GM10847 (cell line): ENCODE results near the gene GID8.

ENCODE experiments used
- POLR2A ChIP-seq: IDR thresholded peaks from 2 replicates; pipeline ENCODE4 v1.6.1; 2011; ENCODE audit not compliant: insufficient read length; ENCODE audit errors: extremely low read depth

The GID8 gene

DNA sequence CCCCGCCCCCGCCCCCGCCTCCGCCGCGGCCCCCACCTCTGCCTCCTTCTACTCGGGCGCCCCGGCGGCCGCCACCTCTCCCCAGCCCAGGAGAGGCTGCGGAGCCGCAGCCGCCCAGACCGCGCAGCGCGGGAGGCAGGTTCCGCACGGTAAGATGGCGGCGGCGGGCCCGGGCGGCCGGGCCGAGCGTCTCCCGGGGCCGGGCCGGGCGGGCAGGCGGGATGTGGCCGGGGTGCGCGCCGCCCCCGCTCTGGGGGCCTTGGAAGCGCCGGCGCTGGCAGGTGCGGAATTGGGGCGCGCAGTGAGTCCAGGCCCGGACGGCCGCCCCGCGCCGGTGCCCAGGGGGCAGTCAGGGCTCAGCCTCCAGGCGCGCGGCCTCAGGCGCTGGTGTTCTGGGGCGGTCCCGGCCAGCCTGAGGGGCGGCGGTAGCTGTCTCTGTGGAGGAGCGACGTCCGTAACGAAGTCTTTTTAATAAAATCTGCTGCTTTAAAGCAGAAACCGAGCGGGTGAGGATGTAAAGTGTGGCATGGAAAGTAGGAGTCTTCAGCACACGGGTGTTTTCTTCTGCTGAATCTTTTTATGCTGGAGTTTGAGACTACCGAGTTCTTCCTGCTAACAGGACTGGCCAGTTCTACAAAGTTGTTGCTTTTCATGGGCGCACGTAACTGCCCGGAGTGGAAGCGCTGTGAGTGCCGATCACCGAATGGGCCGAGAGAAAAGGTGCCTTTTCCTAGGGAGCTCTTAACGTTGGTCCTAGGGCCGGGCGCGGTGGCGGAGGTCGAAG, at the start of gene GID8:
GID8 (plus strand) TSS at position 43 of the 784 bp plus-strand sequence. CDS start 3,356 bp downstream, outside the sequence.
- TF ChIP-seq POLR2A, result peak; percentile 8

- TF ChIP-seq POLR2A, result no peak
Observed at GRCh38 chr20:62888406-62888805, 49.5 kb upstream of the GID8 start.

- no peak for TF ChIP-seq POLR2A
Observed at GRCh38 chr20:62888910-62889309, 49.0 kb upstream of the GID8 start.

DNA sequence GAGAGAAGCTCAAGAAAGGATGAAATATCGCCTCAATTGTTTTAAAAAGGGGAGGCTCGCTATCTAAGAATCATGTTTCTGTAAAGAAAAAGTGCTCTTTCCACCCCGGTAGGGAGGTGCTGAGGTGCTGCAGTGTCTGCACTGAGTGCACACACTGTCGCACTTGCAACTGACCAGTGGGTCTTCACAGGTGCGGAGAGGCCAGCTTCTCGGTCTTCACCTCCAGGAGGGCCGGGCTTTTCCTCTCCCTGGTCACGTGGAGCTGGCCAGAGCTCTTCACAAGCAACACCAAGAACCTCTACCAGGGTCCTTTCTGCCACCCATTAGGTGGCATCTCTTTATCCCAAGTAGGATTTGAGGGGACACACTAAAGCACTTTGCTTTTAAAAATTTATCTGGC, 48.5 kb upstream of the GID8 start:
- no peak for TF ChIP-seq POLR2A

DNA sequence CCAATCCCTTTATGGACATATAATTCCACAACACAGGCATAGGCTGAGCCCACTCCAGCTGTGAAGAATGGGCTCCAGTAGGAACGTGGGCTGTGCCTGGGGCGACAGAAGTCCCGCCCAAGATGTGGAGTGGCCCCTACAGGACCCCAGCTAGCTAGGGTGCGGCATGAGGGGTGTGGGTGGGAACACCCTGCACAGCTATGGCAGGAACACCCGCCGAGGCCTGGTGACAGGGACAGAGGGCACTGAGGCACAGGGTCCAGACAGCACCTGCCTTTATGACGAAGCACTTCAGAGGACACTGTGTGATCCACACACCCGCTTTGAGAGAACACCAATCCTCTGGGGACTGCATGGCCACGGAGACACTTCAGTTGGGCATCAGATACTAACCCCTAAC, 48.1 kb upstream of the GID8 start:
- TF ChIP-seq POLR2A, result no peak

DNA sequence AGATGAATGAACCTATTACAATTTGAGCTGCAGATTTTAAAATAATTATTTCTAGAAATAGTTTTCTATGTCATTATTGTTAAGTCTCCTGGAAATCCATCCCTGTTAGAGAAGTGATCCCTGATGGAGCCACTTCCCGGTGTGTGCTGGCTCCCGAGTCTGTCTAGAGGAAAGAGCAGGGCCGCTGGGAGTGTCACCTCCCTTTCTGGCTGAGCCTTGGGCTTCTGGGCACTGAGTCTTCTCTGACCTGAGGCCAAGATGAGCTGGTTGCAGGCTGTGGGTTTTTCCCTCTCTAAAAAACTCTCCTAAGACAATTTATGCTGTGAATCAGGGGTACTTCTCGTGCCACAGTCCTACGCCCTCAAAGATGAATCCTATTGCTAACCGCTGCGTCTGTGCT, 47.5 kb upstream of the GID8 start:
- TF ChIP-seq POLR2A, result no peak

DNA sequence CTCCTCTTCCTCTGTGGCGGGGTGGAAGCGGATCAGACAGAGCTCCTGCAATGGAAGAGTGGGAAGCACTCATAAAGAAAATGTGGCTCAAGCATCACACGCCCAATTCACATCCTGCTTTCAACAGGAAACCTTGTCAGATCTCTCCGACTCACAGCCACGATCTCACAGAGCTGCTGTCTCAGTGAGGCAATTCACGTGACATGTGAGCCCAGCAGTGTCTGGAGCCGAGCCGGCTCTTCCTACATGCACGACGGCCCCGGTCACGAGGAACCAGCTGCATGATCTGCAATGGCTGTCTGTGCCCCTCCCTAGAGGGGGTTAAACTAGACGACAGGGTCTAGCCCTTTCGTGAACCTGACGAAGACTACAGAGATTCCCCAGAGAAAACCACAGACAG, 46.8 kb upstream of the GID8 start:
- TF ChIP-seq POLR2A, result no peak

DNA sequence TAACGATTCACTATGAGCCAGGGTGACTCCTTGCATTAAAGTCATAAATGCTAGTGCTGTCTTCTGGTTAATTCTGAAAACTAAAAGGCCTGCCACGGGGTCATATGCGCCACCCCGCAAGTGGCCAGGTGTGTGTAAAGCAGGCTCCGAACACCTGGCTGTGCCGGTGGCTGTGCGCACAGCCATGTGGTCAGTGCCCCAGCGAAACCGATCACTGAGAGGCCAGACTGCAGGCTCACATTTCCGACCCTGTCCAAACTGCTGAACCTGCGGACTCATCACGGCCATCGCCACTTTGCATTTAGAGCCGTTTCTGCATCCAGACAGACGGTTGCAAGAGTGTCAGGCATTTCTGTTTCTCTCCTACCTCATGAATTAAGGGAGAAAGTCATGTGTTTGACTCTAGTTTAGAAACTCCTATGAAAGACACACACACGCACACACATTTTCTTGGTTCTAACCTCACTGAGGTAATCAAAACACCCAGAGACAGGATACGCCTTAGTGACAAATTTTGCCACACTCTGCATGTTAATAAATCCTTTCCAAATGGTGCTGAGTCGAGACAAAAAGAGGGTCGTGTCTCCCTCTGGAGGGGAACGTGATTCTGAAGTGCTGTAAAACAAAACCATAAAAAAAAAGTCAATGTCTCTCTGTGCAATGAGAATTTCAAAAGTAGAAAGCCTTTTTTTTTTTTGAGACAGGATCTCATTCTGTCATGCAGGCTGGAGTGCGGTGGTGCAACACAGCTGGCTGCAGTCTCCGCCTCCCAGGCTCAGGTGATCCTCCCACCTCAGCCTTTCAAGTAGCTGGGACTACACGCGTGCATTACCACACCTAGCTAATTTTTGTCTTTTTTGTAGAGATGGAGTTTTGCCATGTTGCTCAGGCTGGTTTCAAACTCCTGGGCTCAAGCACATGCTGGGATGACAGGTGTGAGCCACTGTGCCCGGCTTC, 45.3 kb upstream of the GID8 start:
- TF ChIP-seq POLR2A, result no peak

- no peak for TF ChIP-seq POLR2A
Observed at GRCh38 chr20:62893700-62894099, 44.2 kb upstream of the GID8 start.

GRCh38 chr20:62894261-62894660, 43.7 kb upstream of the GID8 start:
- TF ChIP-seq POLR2A, result no peak

GRCh38 chr20:62895539-62895938, 42.4 kb upstream of the GID8 start:
- no peak for TF ChIP-seq POLR2A

DNA sequence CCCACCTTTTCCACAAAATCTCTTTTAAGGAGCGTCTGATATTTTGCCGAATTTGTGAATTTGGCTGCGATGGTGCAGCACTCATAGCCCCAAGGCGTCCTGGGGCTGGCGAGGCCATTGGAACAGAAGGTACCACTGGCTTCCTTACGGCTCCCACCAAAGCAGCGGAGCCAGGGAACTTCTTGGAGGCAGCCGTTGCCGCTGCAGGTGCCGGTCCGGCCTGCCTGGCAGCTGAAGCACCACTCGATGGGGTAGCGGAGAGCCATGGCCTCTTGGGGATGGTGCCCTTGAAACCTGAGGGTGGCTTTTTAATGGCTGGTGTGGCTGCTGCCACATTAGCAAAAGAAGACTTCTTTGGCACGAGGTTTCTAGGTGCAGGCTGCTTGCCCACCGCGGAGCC, 41.4 kb upstream of the GID8 start:
- TF ChIP-seq POLR2A, result no peak

GRCh38 chr20:62897666-62898065, 40.3 kb upstream of the GID8 start:
- TF ChIP-seq POLR2A, result no peak

- TF ChIP-seq POLR2A, result no peak
Observed at GRCh38 chr20:62898093-62898964, 39.6 kb upstream of the GID8 start.
